ENCODE data around the gene NDUFA12.

- TF ChIP-seq SNAI2 (CRISPR knock-in tag; IDR thresholded peaks at IDR 0.05) (no peak), GLIS3 (CRISPR knock-in tag; IDR thresholded peaks at IDR 0.05) (no peak)
These were observed 62.7 kb downstream of the NDUFA12 start for GRCh38 chr12:94940771-94941170.

Measured in SK-N-SH treated with all-trans-retinoic acid at 6 μM for 48 hours (cell line).